Measurements from ENCODE around the gene RAB4A. TPM values are rescaled to one million over a fixed set of nuclear protein-coding genes. Genes with fewer than 3 reads are reported as not detected.

The RAB4A gene
- total and polyA plus RNA-seq, 2 of the 4 experiments (the other 2 are of a cell fraction) = 25.6 to 26.2 TPM

DNA sequence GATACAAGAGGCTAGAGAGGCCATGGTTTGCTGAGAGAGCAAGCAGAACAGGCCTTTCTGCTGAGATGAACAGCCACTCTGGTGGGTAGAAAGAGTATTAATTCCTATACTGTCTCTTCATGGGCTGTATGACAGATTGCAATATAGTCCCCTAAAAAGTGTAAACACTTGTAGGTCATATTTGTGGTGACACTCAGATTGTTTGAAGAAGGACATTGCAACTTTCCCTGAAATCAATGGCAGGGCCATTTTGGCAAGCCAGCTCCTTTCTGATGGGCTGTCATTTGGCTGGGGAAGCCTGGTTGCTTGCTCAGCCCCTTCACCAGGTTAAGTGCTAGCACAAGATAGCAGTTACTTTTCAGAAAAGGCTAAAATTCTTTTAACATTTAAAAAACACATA lies 27.5 kb downstream of the RAB4A start:
- peak; percentile 57 for ATAC-seq (ENCODE audit: low read depth)
- Histone ChIP-seq H3K14ac (replicated peaks; ENCODE audit: low read depth, low read length) (no peak overlapping the region), H4K5ac (ENCODE audit: low read depth, low read length) (peak overlapping the region; percentile 81), H3K9ac (ENCODE audit: low read depth, low read length) (peak overlapping the region; percentile 42; the same call in 1 of the 2 replicates), H3K56ac (ENCODE audit: extremely low read depth, insufficient read depth, low read length) (no peak overlapping the region; the same call in 1 of the 2 replicates), H4K8ac (ENCODE audit: low read depth in 2 of 2, low read length in 2 of 2) (peak overlapping the region in 1 of 2 experiments; percentile 10; a peak in 1 of 4 replicates), H3K23ac (ENCODE audit: low read depth, low read length) (no peak overlapping the region), H3K79me1 (ENCODE audit: low read depth in 1 of 2, low read length in 2 of 2) (peaks cover 14 to 45% of the 10 kb centered on the region in 2 experiments; a peak in 3 of 4 replicates), H4K91ac (ENCODE audit: insufficient read depth, low read depth, low read length) (peak overlapping the region; percentile 71), H3K36me3 (ENCODE audit: control insufficient read depth, insufficient read depth, low read length) (peaks cover 30% of the 10 kb centered on the region), H2AK9ac (replicated peaks; ENCODE audit: low read depth, low read length, poor library complexity) (no peak overlapping the region), H2BK5ac (ENCODE audit: low read depth, low read length, poor library complexity, severe bottlenecking) (peak overlapping the region; percentile 86), H2AK5ac (ENCODE audit: low read depth, low read length) (peak overlapping the region; percentile 56; the same call in 1 of the 2 replicates), H3K18ac (ENCODE audit: low read depth, low read length) (peak overlapping the region; percentile 94), H4K20me1 (ENCODE audit: insufficient read depth, low read length) (0 out of 2 replicates have a peak, but pooled peaks cover 3% of the 10 kb centered on the region), H3K9me1 (ENCODE audit: insufficient read depth, low read length) (peaks cover 31% of the 10 kb centered on the region), H3K27me3 (ENCODE audit: control insufficient read depth, insufficient read depth, low read length) (no peaks in the 10 kb centered on the region), H2BK120ac (ENCODE audit: low read depth, low read length) (peak overlapping the region; percentile 74), H3K4ac (ENCODE audit: low read depth, low read length) (peak overlapping the region; percentile 37; the same call in 1 of the 2 replicates), H2AFZ (replicated peaks; ENCODE audit: low read length, poor library complexity) (no peak overlapping the region), H3K4me2 (ENCODE audit: low read depth, low read length) (no peak overlapping the region), H2BK15ac (ENCODE audit: low read depth, low read length) (peak overlapping the region; percentile 74; the same call in 1 of the 3 replicates), H3K9me3 (ENCODE audit: control insufficient read depth, insufficient read depth, low read length) (no peaks in the 10 kb centered on the region), H2BK20ac (ENCODE audit: low read depth, low read length) (peak overlapping the region; percentile 56; the same call in 1 of the 2 replicates), H3K4me1 (ENCODE audit: control insufficient read depth, insufficient read depth, low read length) (peaks cover 19% of the 10 kb centered on the region), H3K4me3 (ENCODE audit: insufficient read depth, low read depth, low read length) (no peak overlapping the region), H3K27ac (ENCODE audit: insufficient read depth, low read length) (peak overlapping the region; percentile 92)
- BruUV-seq (replicated peaks) = no TSS peak
- dilution Hi-C loops (cut with HindIII; ENCODE audit: low sequenced_read_pairs, unreplicated experiment) (no loop called here), intact Hi-C loops (cut with micrococcal nuclease) (no loop called here), in situ Hi-C loops (cut with MboI; ENCODE audit: low sequenced_read_pairs) (no loop called here)
- ChIA-PET POLR2A (ENCODE audit: unreplicated experiment) (no interaction called here), CTCF (interaction anchor here (1.3 kb wide), 1 partner anchor 9 kb away, joined by 4 read pairs; no protein-coding TSS in a partner anchor)
- TF ChIP-seq SMC3 (IDR thresholded peaks at IDR 0.05; ENCODE audit: low read depth, low read length) (no peak), CEBPB (IDR thresholded peaks at IDR 0.05; ENCODE audit: low read depth, low read length) (no peak), USF2 (IDR thresholded peaks at IDR 0.05; ENCODE audit: low read depth, low read length) (no peak), RAD21 (IDR thresholded peaks at IDR 0.05; ENCODE audit: low read length) (no peak), FOS (IDR thresholded peaks at IDR 0.05; ENCODE audit: low read depth, low read length) (no peak), NFE2L2 (IDR thresholded peaks at IDR 0.05; ENCODE audit: low read depth, low read length) (no peak)
- no peak for DNase-seq

Measured in IMR-90 (cell line).